ENCODE measurements around the gene SCN4B. TPM values are rescaled to one million over a fixed set of nuclear protein-coding genes. Genes with fewer than 3 reads are reported as not detected.

Gene SCN4B
- total and polyA plus RNA-seq, 2 of the 8 experiments (the other 6 are each of a cell fraction or from before 2014, with no cell fraction given): 2.8 to 4.9 TPM

DNA sequence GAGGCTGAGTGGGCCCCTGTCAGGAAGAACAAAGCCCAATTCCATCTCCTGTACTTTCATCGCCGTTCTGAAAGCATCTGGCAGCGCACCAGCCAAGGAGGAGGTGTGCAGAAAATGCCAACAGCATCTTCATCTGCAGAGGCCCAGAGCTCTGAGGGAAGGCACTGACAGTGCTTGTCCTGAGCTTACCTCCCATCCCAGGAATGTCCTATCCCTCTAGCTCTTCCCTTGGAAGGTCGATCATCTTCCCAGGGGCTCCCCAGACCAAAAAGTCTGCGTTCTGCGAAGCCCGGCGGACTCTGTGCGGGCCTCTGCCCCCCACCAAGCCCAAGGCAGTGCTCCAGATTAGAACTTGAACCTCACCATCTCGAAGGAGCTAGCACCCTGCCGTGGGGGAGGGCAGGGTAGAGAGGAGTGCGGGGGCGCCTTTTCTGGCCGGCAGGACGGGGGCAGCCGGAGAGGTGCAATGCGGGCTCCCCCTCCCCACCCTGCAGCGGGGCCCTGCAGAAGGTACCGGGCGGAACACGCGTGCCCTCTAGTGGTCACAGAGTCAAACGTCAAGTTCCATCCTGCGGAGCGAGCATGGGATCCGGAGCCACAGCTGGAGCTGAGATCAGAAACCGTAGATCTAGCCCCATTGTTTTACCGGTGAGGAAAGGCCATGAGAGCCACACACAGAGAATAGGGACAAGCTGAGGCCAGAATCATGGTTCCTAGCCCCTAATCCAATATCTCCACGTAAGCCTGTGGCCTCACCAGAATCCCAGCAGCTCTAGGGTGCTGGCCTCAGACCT is 18.8 kb upstream of the SCN4B start (continued):
- TF ChIP-seq EGR1 (IDR thresholded peaks at IDR 0.05; ENCODE audit: borderline replicate concordance, low read depth, low read length): peak; percentile 85; the same call in 1 of the 2 replicates
- no peak for TF ChIP-seq SIX5 (IDR thresholded peaks at IDR 0.05; ENCODE audit: low read depth, low read length)
- TF ChIP-seq CTBP2 (IDR thresholded peaks at IDR 0.05; ENCODE audit: borderline replicate concordance, insufficient read depth, insufficient read length, low read length): peak; percentile 96
- TF ChIP-seq SP1 (IDR thresholded peaks at IDR 0.05; ENCODE audit: low read depth, low read length): peak; percentile 29; the same call in 1 of the 2 replicates
- TF ChIP-seq HDAC6 (IDR thresholded peaks at IDR 0.05; ENCODE audit: low read depth, low read length): no peak
- TF ChIP-seq SUZ12 (IDR thresholded peaks at IDR 0.05; ENCODE audit: low read length): peak; percentile 73
- TF ChIP-seq CREB1 (IDR thresholded peaks at IDR 0.05): no peak
- TF ChIP-seq GTF2F1 (IDR thresholded peaks at IDR 0.05; ENCODE audit: borderline replicate concordance, low read depth, low read length): no peak
- TF ChIP-seq NANOG (IDR thresholded peaks at IDR 0.05; ENCODE audit: insufficient read depth, low read depth, low read length, poor library complexity, severe bottlenecking): no peak
- no peak for TF ChIP-seq SP4 (IDR thresholded peaks at IDR 0.05; ENCODE audit: low read length)
- TF ChIP-seq MAFK (IDR thresholded peaks at IDR 0.05; ENCODE audit: low read depth, low read length): no peak
- TF ChIP-seq, protein P1, sequence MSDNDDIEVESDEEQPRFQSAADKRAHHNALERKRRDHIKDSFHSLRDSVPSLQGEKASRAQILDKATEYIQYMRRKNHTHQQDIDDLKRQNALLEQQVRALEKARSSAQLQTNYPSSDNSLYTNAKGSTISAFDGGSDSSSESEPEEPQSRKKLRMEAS (IDR thresholded peaks at IDR 0.05): peak; percentile 47; the same call in 1 of the 2 replicates
- TF ChIP-seq RXRA (IDR thresholded peaks at IDR 0.05; ENCODE audit: insufficient read depth, low read depth, low read length): peak; percentile 48; the same call in 1 of the 2 replicates
- TF ChIP-seq ZNF274 (IDR thresholded peaks at IDR 0.05; ENCODE audit: borderline replicate concordance, extremely low read depth, low read length): no peak
- no peak for TF ChIP-seq JUND (IDR thresholded peaks at IDR 0.05; ENCODE audit: low read length)
- TF ChIP-seq POLR2AphosphoS5 (IDR thresholded peaks at IDR 0.05; ENCODE audit: low read depth, low read length): no peak
- no peak for TF ChIP-seq CBX8 (IDR thresholded peaks at IDR 0.05; ENCODE audit: borderline replicate concordance, low read depth, low read length)
- no peak for TF ChIP-seq TBP (IDR thresholded peaks at IDR 0.05; ENCODE audit: low read depth, low read length)
- peak; percentile 96 for TF ChIP-seq ASH2L (IDR thresholded peaks at IDR 0.05; ENCODE audit: low read length)
- TF ChIP-seq, protein P2, sequence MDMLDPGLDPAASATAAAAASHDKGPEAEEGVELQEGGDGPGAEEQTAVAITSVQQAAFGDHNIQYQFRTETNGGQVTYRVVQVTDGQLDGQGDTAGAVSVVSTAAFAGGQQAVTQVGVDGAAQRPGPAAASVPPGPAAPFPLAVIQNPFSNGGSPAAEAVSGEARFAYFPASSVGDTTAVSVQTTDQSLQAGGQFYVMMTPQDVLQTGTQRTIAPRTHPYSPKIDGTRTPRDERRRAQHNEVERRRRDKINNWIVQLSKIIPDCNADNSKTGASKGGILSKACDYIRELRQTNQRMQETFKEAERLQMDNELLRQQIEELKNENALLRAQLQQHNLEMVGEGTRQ (IDR thresholded peaks at IDR 0.05; ENCODE audit: low read length): no peak

All from H1 (cell line).